K562 (cell line): Measurements from ENCODE around the gene THSD8. TPM values are rescaled to one million over a fixed set of nuclear protein-coding genes. Genes with fewer than 3 reads are reported as not detected.

Source experiments
- BHLHE40 ChIP-seq: IDR thresholded peaks from 2 replicates; pipeline ENCODE4 v1.6.1; 2011; ENCODE audit warnings: low read length, improper control_type of control experiment
- RERE ChIP-seq: sonication (generic); formaldehyde crosslinking; IDR thresholded peaks from 2 replicates; pipeline ENCODE4 v1.8.0; 2023; ENCODE audit warnings: missing genetic modification reagents, mild to moderate bottlenecking, borderline replicate concordance
- ZNF121 ChIP-seq: sonication (generic); formaldehyde crosslinking; conservative IDR thresholded peaks from 2 replicates; pipeline ENCODE4 v1.8.0; 2022; ENCODE audit warnings: missing genetic modification reagents
- ZNF551 ChIP-seq: fragments of 250-450 bp; sonication (Bioruptor Pico); IDR thresholded peaks from 2 replicates; pipeline ENCODE4 v1.5.0; 2021; ENCODE audit warnings: mild to moderate bottlenecking, moderate library complexity
- polyA plus RNA-seq, 8 experiments: library from polyadenylated mRNA; depleted of rRNA in 4 of 8; stranded (reverse) in 5 of 8; unstranded in 3 of 8; fragments of >200 nt; fragmentation: Nextera tagmentation in 2 of 8; fragmentation: Illumina TruSeq in 1 of 8; extraction: Ambion mirVana in 2 of 8; extraction: Trizol in 1 of 8; gene quantifications; 2 replicates each; pipeline versions ENCODE4 v1.2.1 to v1.2.3, GENCODE V29; 2011 to 2014; ENCODE audit warnings: inconsistent platforms in 1 of 8, missing spikeins in 1 of 8
- total RNA-seq, 7 experiments: library from RNA; depleted of rRNA in 6 of 7; stranded (reverse); fragments of >200 nt in 6 of 7; fragmentation: Illumina TruSeq in 2 of 7; extraction: Trizol in 2 of 7; gene quantifications; 2 replicates each; pipeline versions ENCODE4 v1.2.1 to v1.2.3, GENCODE V29; 2011 to 2021; ENCODE audit warnings: low replicate concordance in 1 of 7

THSD8 gene
- total and polyA plus RNA-seq, 9 of the 15 experiments (the other 6 are each of a cell fraction or from before 2014, with no cell fraction given), result 8.4 to 42.4 (median 19.9) TPM; not detected in 2

- TF ChIP-seq RERE (CRISPR knock-in tag) (0 out of 2 replicates have a peak, but pooled peaks have one; percentile 38), ZNF121 (CRISPR knock-in tag) (peak; percentile 55; the same call in 1 of the 2 replicates), ZNF551 (CRISPR knock-in tag) (no peak), BHLHE40 (peak; percentile 54)
- TF ChIP-seq, all 486 proteins: peak for 11
Observed at GRCh38 chr19:12756150-12756883, 45.6 kb upstream of the THSD8 start (continued).
